SK-N-SH treated with all-trans-retinoic acid at 6 μM for 48 hours (cell line): ENCODE measurements around the gene KIFC1.
"Not testable (repeated sequence)": the region's sequence is repeated elsewhere in the genome, so short reads cannot be mapped to it uniquely, and the experiment has no call there.

Source experiments
- ATAC-seq: fragments of 200-7000 bp; cut with Tn5 transposase; 3 replicates; pipeline ENCODE4 v1.9.1; 2020; ENCODE audit warnings: mild to moderate bottlenecking, moderate library complexity
- ARNTL ChIP-seq: fragments of 450-650 bp; formaldehyde crosslinking; IDR thresholded peaks from 2 replicates; pipeline ENCODE4 v1.5.0; 2020; ENCODE audit warnings: low read depth, mild to moderate bottlenecking, moderate library complexity, borderline replicate concordance
- CREB5 ChIP-seq: fragments of 250-450 bp; sonication (Bioruptor Pico); IDR thresholded peaks from 2 replicates; pipeline ENCODE4 v1.5.1; 2020; ENCODE audit warnings: low read depth, mild to moderate bottlenecking, moderate library complexity
- CSDC2 ChIP-seq: fragments of 250-450 bp; sonication (Bioruptor Pico); IDR thresholded peaks from 2 replicates; pipeline ENCODE4 v1.5.0; 2020; ENCODE audit warnings: mild to moderate bottlenecking, moderate library complexity
- CSRNP3 ChIP-seq: fragments of 250-450 bp; sonication (Bioruptor Pico); IDR thresholded peaks from 2 replicates; pipeline ENCODE4 v1.5.1; 2021; ENCODE audit warnings: mild to moderate bottlenecking, moderate library complexity
- OSR1 ChIP-seq: fragments of 250-450 bp; sonication (Bioruptor Pico); IDR thresholded peaks from 2 replicates; pipeline ENCODE4 v1.8.0; 2022; ENCODE audit warnings: moderate library complexity, mild to moderate bottlenecking, inconsistent platforms
- PATZ1 ChIP-seq: fragments of 250-450 bp; sonication (Bioruptor Pico); IDR thresholded peaks from 2 replicates; pipeline ENCODE4 v1.8.0; 2020; ENCODE audit warnings: mild to moderate bottlenecking, moderate library complexity, borderline replicate concordance
- POU6F1 ChIP-seq: fragments of 250-450 bp; sonication (Bioruptor Pico); IDR thresholded peaks from 2 replicates; pipeline ENCODE4 v1.8.0; 2021; ENCODE audit warnings: low read depth, mild to moderate bottlenecking, moderate library complexity, borderline replicate concordance
- PPARA ChIP-seq: fragments of 250-450 bp; sonication (Bioruptor Pico); IDR thresholded peaks from 2 replicates; pipeline ENCODE4 v1.5.0; 2020; ENCODE audit warnings: mild to moderate bottlenecking, borderline replicate concordance
- RARB ChIP-seq: fragments of 250-450 bp; sonication (Bioruptor Pico); IDR thresholded peaks from 2 replicates; pipeline ENCODE4 v1.8.0; 2021; ENCODE audit warnings: mild to moderate bottlenecking, moderate library complexity
- SNAI2 ChIP-seq: fragments of 250-450 bp; sonication (Bioruptor Pico); IDR thresholded peaks from 2 replicates; pipeline ENCODE4 v1.5.0; 2020; ENCODE audit warnings: mild to moderate bottlenecking, moderate library complexity
- TCF4 ChIP-seq: fragments of 250-450 bp; sonication (Bioruptor Pico); IDR thresholded peaks from 2 replicates; pipeline ENCODE4 v1.8.0; 2021; ENCODE audit warnings: mild to moderate bottlenecking, moderate library complexity, borderline replicate concordance
- TOX ChIP-seq: fragments of 250-450 bp; sonication (Bioruptor Pico); IDR thresholded peaks from 2 replicates; pipeline ENCODE4 v1.8.0; 2021; ENCODE audit warnings: mild to moderate bottlenecking, moderate library complexity, borderline replicate concordance
- TSHZ2 ChIP-seq: fragments of 250-450 bp; sonication (Bioruptor Pico); IDR thresholded peaks from 2 replicates; pipeline ENCODE4 v1.5.0; 2020; ENCODE audit warnings: mild to moderate bottlenecking, moderate library complexity
- ZC3H10 ChIP-seq: fragments of 250-450 bp; sonication (Bioruptor Pico); IDR thresholded peaks from 2 replicates; pipeline ENCODE4 v1.5.1; 2021; ENCODE audit warnings: mild to moderate bottlenecking, moderate library complexity
- ZFP3 ChIP-seq: fragments of 250-450 bp; sonication (Bioruptor Pico); IDR thresholded peaks from 2 replicates; pipeline ENCODE4 v1.5.0; 2020; ENCODE audit warnings: mild to moderate bottlenecking, moderate library complexity
- ZFP30 ChIP-seq: fragments of 450-650 bp; formaldehyde crosslinking; IDR thresholded peaks from 2 replicates; pipeline ENCODE4 v1.5.0; 2022; ENCODE audit warnings: mild to moderate bottlenecking, moderate library complexity
- ZNF565 ChIP-seq: fragments of 450-650 bp; formaldehyde crosslinking; conservative IDR thresholded peaks from 2 replicates; pipeline ENCODE4 v1.5.0; 2020; ENCODE audit warnings: low read depth, mild to moderate bottlenecking, moderate library complexity

The KIFC1 gene

GRCh38 chr6:33377171-33377570 is 14.5 kb upstream of the KIFC1 start:
- ATAC-seq = no peak
- TF ChIP-seq ZNF565 = no peak
- TF ChIP-seq CREB5 (CRISPR knock-in tag) = no peak
- no peak for TF ChIP-seq ARNTL (CRISPR knock-in tag)
- no peak for TF ChIP-seq TSHZ2 (CRISPR knock-in tag)
- no peak for TF ChIP-seq CSRNP3 (CRISPR knock-in tag)
- no peak for TF ChIP-seq ZFP3
- TF ChIP-seq ZFP30 = no peak
- no peak for TF ChIP-seq SNAI2 (CRISPR knock-in tag)
- no peak for TF ChIP-seq OSR1 (CRISPR knock-in tag)
- no peak for TF ChIP-seq PATZ1
- no peak for TF ChIP-seq TOX
- no peak for TF ChIP-seq PPARA (CRISPR knock-in tag)
- TF ChIP-seq ZC3H10 = no peak
- TF ChIP-seq TCF4 (CRISPR knock-in tag) = no peak
- TF ChIP-seq CSDC2 (CRISPR knock-in tag) = no peak

- ATAC-seq = not testable (repeated sequence)
Measured at GRCh38 chr6:33379184-33379583, 12.4 kb upstream of the KIFC1 start.

GRCh38 chr6:33380272-33380981 is 11.2 kb upstream of the KIFC1 start:
- no peak for TF ChIP-seq ZNF565
- no peak for TF ChIP-seq CSDC2 (CRISPR knock-in tag)
- no peak for TF ChIP-seq SNAI2 (CRISPR knock-in tag)
- TF ChIP-seq PATZ1 = no peak
- TF ChIP-seq ZC3H10 = no peak
- no peak for TF ChIP-seq PPARA (CRISPR knock-in tag)
- TF ChIP-seq CREB5 (CRISPR knock-in tag) = no peak
- TF ChIP-seq RARB (CRISPR knock-in tag) = no peak
- no peak for TF ChIP-seq POU6F1
- TF ChIP-seq CSRNP3 (CRISPR knock-in tag) = no peak
- TF ChIP-seq TSHZ2 (CRISPR knock-in tag) = no peak
- ATAC-seq = no peak
